ENCODE measurements around the gene HS3ST4. TPM values are rescaled to one million over a fixed set of nuclear protein-coding genes. Genes with fewer than 3 reads are reported as not detected.

Gene HS3ST4
- total and polyA plus RNA-seq, 2 of the 8 experiments (the other 6 are each of a cell fraction or from before 2014, with no cell fraction given), result 1.9 to 3.3 TPM

GRCh38 chr16:25827709-25828108, 135.9 kb downstream of the HS3ST4 start (continued):
- TF ChIP-seq HDAC2 (IDR thresholded peaks at IDR 0.05; ENCODE audit: borderline replicate concordance in 1 of 2, low read depth in 2 of 2, low read length in 2 of 2), result no peak
- TF ChIP-seq BCL11A (IDR thresholded peaks at IDR 0.05; ENCODE audit: low read depth in 2 of 2, low read length in 2 of 2), result no peak
